ENCODE results near the gene PRKCA. TPM values are rescaled to one million over a fixed set of nuclear protein-coding genes. Genes with fewer than 3 reads are reported as not detected.

PRKCA gene
- total and polyA plus RNA-seq, 2 of the 13 experiments (the other 11 are each of a cell fraction or from before 2014, with no cell fraction given), result 18.5 to 21.5 TPM

GRCh38 chr17:66492080-66492479 lies 189.7 kb downstream of the PRKCA start (continued):
- no peak for TF ChIP-seq ADNP (CRISPR knock-in tag; IDR thresholded peaks at IDR 0.05)

GRCh38 chr17:66492561-66493005 lies 190.2 kb downstream of the PRKCA start:
- no peak for TF ChIP-seq ZNF619 (CRISPR knock-in tag; IDR thresholded peaks at IDR 0.05)
- 0 out of 2 replicates have a peak, but pooled peaks have one; percentile 11 for TF ChIP-seq ZNF687 (CRISPR knock-in tag; IDR thresholded peaks at IDR 0.05)
- Histone ChIP-seq H3K79me2 (ENCODE audit: insufficient read depth, low read length) (peaks cover 10% of the 10 kb centered on the region), H3K9me3 (ENCODE audit: low read length) (no peaks in the 10 kb centered on the region), H3K4me2 (ENCODE audit: low read depth, low read length) (no peak overlapping the region), H3K9ac (ENCODE audit: insufficient read depth, low read depth, low read length) (no peak overlapping the region), H2AFZ (ENCODE audit: low read length) (no peak overlapping the region), H3K36me3 (replicated peaks in 1 of 2; ENCODE audit: control insufficient read depth in 1 of 2, insufficient read depth in 2 of 2, low read length in 2 of 2) (peaks cover 1 to 4% of the 10 kb centered on the region in 2 experiments; a peak in 1 of 5 replicates), H3K27me3 (ENCODE audit: control insufficient read depth in 1 of 2, insufficient read depth in 2 of 2, low read length in 2 of 2) (no peaks in the 10 kb centered on the region), H3K27ac (ENCODE audit: extremely low read length, insufficient read depth, low read length) (no peak overlapping the region), H4K20me1 (ENCODE audit: insufficient read depth, low read length) (no peaks in the 10 kb centered on the region), H3K4me1 (ENCODE audit: insufficient read depth, low read length) (peaks cover 68% of the 10 kb centered on the region), H3K4me3 (replicated peaks in 1 of 3; ENCODE audit: insufficient read depth in 1 of 3, low read depth in 2 of 3, low read length in 3 of 3) (no peak overlapping the region)
- in situ Hi-C loops (cut with HindIII; ENCODE audit: extremely low pct_ligation_motif_present, low pct_unique_long_range_greater_than_20kb), result no loop called here
- CTCF ChIA-PET (ENCODE audit: low intra/inter-chr PET ratio, low total read pairs), result no interaction called here
- BruUV-seq (replicated peaks), result no TSS peak
- 93% methylated on average over 6 of the region's 6 CpGs for WGBS (ENCODE audit: low lambda C conversion rate)
- POLR2A ChIA-PET, result no interaction called here
- ATAC-seq (no peak), DNase-seq (ENCODE audit: low spot score) (no peak), FAIRE-seq (no peak)
- intact Hi-C loops (cut with micrococcal nuclease; ENCODE audit: unreplicated experiment), result no loop called here

All from HepG2 (cell line).